Endothelial cell of umbilical vein (primary cell): ENCODE data around the gene ACTL8. TPM values are rescaled to one million over a fixed set of nuclear protein-coding genes. Genes with fewer than 3 reads are reported as not detected.

Experiments used
- BruUV-seq: library from RNA; stranded (reverse); fragments of 400-500 nt; replicated peaks from 2 replicates; lab custom pipeline; 2021; lab: Mats Ljungman, UMichigan
- CTCF ChIA-PET: fragments of 300-600, 350-600 bp; sonication (Branson Sonifier 250); formaldehyde crosslinking; loops from one replicate; lab custom pipeline; 2021; ENCODE audit warnings: antibody characterized with exemption, inconsistent platforms; lab: Charles Lee
- POLR2A ChIA-PET: fragments of 300-600, 350-600 bp; sonication (Branson Sonifier 250); formaldehyde crosslinking; loops from one replicate; lab custom pipeline; 2021; ENCODE audit warnings: antibody characterized with exemption, inconsistent platforms; lab: Charles Lee
- DNase-seq: peaks from one replicate; pipeline ENCODE4 v3.0.0-alpha.2; 2011; ENCODE audit warnings: low read depth, low spot score
- FAIRE-seq: peaks from 2 replicates; lab custom pipeline; 2011; peaks lifted over from hg19 to GRCh38; lab: Jason Lieb, UNC
- H2AFZ ChIP-seq: 2 replicates; pipeline ENCODE4 v1.6.0; 2012; ENCODE audit warnings: low read depth, low read length, control low read depth, inconsistent platforms
- H3K27ac ChIP-seq: 2 replicates; pipeline ENCODE4 v1.5.1; 2011; ENCODE audit warnings: low read depth, mild to moderate bottlenecking, control low read depth, low read length, moderate library complexity; ENCODE audit not compliant: insufficient read depth
- H3K27me3 ChIP-seq, 2 experiments: 2 replicates each; pipeline versions ENCODE4 v1.6.0 to v1.6.1; 2011; ENCODE audit warnings: low read length in 2 of 2, mixed read lengths in 1 of 2; ENCODE audit not compliant: control insufficient read depth in 2 of 2, insufficient read depth in 2 of 2
- H3K36me3 ChIP-seq, 2 experiments: 2 replicates in 1 of 2; 3 replicates in 1 of 2; pipeline ENCODE4 v1.5.1; 2011; ENCODE audit warnings: low read length in 2 of 2, mild to moderate bottlenecking in 1 of 2, moderate library complexity in 1 of 2; ENCODE audit not compliant: control insufficient read depth in 2 of 2, insufficient read depth in 2 of 2; ENCODE audit errors: extremely low read depth in 1 of 2
- H3K4me1 ChIP-seq: 3 replicates; pipeline ENCODE4 v1.5.1; 2011; ENCODE audit warnings: mild to moderate bottlenecking, low read length; ENCODE audit not compliant: control insufficient read depth, insufficient read depth; ENCODE audit errors: extremely low read depth
- H3K4me2 ChIP-seq: 2 replicates; pipeline ENCODE4 v1.6.1; 2011; ENCODE audit warnings: low read length, control low read depth, mixed read lengths; ENCODE audit not compliant: insufficient read depth
- H3K4me3 ChIP-seq, 3 experiments: fragments of 200-600 bp in 1 of 3; sonication (generic), shearing (Covaris generic) in 1 of 3; replicated peaks in 1 of 3; 2 replicates each; pipeline ENCODE4 v1.5.1; 2011 to 2016; ENCODE audit warnings: control low read depth in 3 of 3, low read length in 3 of 3, mild to moderate bottlenecking in 2 of 3, inconsistent platforms in 1 of 3, low read depth in 1 of 3, moderate library complexity in 1 of 3; ENCODE audit not compliant: insufficient read depth in 1 of 3
- H3K79me2 ChIP-seq: 2 replicates; pipeline ENCODE4 v1.6.0; 2012; ENCODE audit warnings: low read length, inconsistent platforms; ENCODE audit not compliant: control insufficient read depth, insufficient read depth
- H3K9ac ChIP-seq: replicated peaks from 2 replicates; pipeline ENCODE3; 2011; ENCODE audit warnings: low read length, control low read depth; ENCODE audit not compliant: insufficient read depth; ENCODE audit errors: extremely low read depth
- H3K9me1 ChIP-seq: replicated peaks from 3 replicates; pipeline ENCODE4 v1.6.0; 2011; ENCODE audit warnings: mild to moderate bottlenecking, low read length; ENCODE audit not compliant: control insufficient read depth, insufficient read depth; ENCODE audit errors: extremely low read depth
- H3K9me3 ChIP-seq: replicated peaks from 2 replicates; pipeline ENCODE4 v1.5.1; 2012; ENCODE audit warnings: low read length, inconsistent platforms; ENCODE audit not compliant: control insufficient read depth, insufficient read depth
- H4K20me1 ChIP-seq: replicated peaks from 2 replicates; pipeline ENCODE3; 2011; ENCODE audit warnings: mild to moderate bottlenecking, low read length; ENCODE audit not compliant: control insufficient read depth, insufficient read depth; ENCODE audit errors: extremely low read depth
- CTCF ChIP-seq, 2 donors: IDR thresholded peaks; 1 replicate in 1 of 2; 2 replicates in 1 of 2; pipeline ENCODE4 v1.5.1; 2011; ENCODE audit warnings: low read length in 2 of 2, mild to moderate bottlenecking in 2 of 2, moderate library complexity in 2 of 2, control low read depth in 1 of 2, inconsistent platforms in 1 of 2, low read depth in 1 of 2; ENCODE audit not compliant: insufficient read depth in 1 of 2; ENCODE audit errors: extremely low read depth in 1 of 2
- EZH2 ChIP-seq: IDR thresholded peaks from 2 replicates; pipeline ENCODE4 v1.6.1; 2012; ENCODE audit warnings: borderline replicate concordance, low read depth, mild to moderate bottlenecking, moderate library complexity, low read length, inconsistent platforms; ENCODE audit not compliant: severe bottlenecking
- FOS ChIP-seq: IDR thresholded peaks from 2 replicates; pipeline ENCODE4 v1.6.1; 2011; ENCODE audit warnings: mild to moderate bottlenecking, low read length, moderate library complexity, borderline replicate concordance; ENCODE audit not compliant: insufficient read depth
- GATA2 ChIP-seq: IDR thresholded peaks from 2 replicates; pipeline ENCODE4 v1.7.0; 2011; ENCODE audit warnings: low read depth, mild to moderate bottlenecking, moderate library complexity, mixed read lengths, low read length; ENCODE audit not compliant: insufficient read length, insufficient read depth
- JUN ChIP-seq: IDR thresholded peaks from 2 replicates; pipeline ENCODE4 v1.6.1; 2011; ENCODE audit warnings: borderline replicate concordance, low read depth; ENCODE audit not compliant: insufficient read length, insufficient read depth
- MAX ChIP-seq: IDR thresholded peaks from 2 replicates; pipeline ENCODE4 v1.6.1; 2011; ENCODE audit not compliant: insufficient read depth, insufficient read length
- MYC ChIP-seq: IDR thresholded peaks from one replicate; pipeline ENCODE4 v1.6.1; 2011; ENCODE audit warnings: mild to moderate bottlenecking, low read depth, low read length
- POLR2A ChIP-seq: IDR thresholded peaks from 2 replicates; pipeline ENCODE4 v1.6.1; 2012; ENCODE audit warnings: low read depth, mild to moderate bottlenecking, control low read depth, low read length
- POLR2AphosphoS5 ChIP-seq: IDR thresholded peaks from 2 replicates; pipeline ENCODE4 v1.6.1; 2012; ENCODE audit warnings: low read depth, mild to moderate bottlenecking, control low read depth, low read length, moderate library complexity; ENCODE audit not compliant: insufficient read depth
- dilution Hi-C: fragments of 300-500 bp; cut with MboI; formaldehyde crosslinking; loops from one replicate; pipeline ENCODE4 v1.15.0; 2019; ENCODE audit warnings: low sequenced_read_pairs; ENCODE audit not compliant: extremely low pct_ligation_motif_present
- intact Hi-C: fragments of 100-400 bp; cut with micrococcal nuclease; formaldehyde crosslinking; loops from one replicate; pipeline ENCODE4 v1.10.0; 2022
- polyA plus RNA-seq, 4 experiments: library from polyadenylated mRNA; depleted of rRNA in 3 of 4; stranded (reverse) in 3 of 4; unstranded in 1 of 4; fragments of >200 nt; gene quantifications; 2 replicates each; pipeline versions ENCODE4 v1.2.1 to v1.2.3, GENCODE V29; 2011 to 2012; ENCODE audit warnings: missing spikeins in 1 of 4
- total RNA-seq: library from RNA; stranded (reverse); gene quantifications from 2 replicates; pipeline ENCODE4 v1.2.3, GENCODE V29; 2021

ACTL8 gene
- total and polyA plus RNA-seq, 2 donors (not counting 3 experiments of a cell fraction or from before 2014, with no cell fraction given), result not detected

GRCh38 chr1:17808816-17809215 is 53.7 kb downstream of the ACTL8 start:
- H3K36me3 ChIP-seq, result no peaks in the 10 kb centered on the region
- H3K9me3 ChIP-seq, result peaks cover 5% of the 10 kb centered on the region
- no peak overlapping the region for H2AFZ ChIP-seq
- FAIRE-seq (no peak), DNase-seq (no peak)
- H3K27me3 ChIP-seq, result no peaks in the 10 kb centered on the region
- BruUV-seq, result no TSS peak
- H3K4me1 ChIP-seq, result no peaks in the 10 kb centered on the region
- no peak overlapping the region for H3K9ac ChIP-seq
- ChIA-PET POLR2A (no interaction called here), CTCF (no interaction called here)
- TF ChIP-seq GATA2, result no peak
- no peaks in the 10 kb centered on the region for H4K20me1 ChIP-seq
- dilution Hi-C loops (no loop called here), intact Hi-C loops (no loop called here)
- no peak overlapping the region for H3K27ac ChIP-seq
- H3K9me1 ChIP-seq, result no peaks in the 10 kb centered on the region
- H3K4me2 ChIP-seq, result no peak overlapping the region
- H3K4me3 ChIP-seq, result no peak overlapping the region
- no peaks in the 10 kb centered on the region for H3K79me2 ChIP-seq

- dilution Hi-C loops, result no loop called here
- TF ChIP-seq MAX (no peak), POLR2AphosphoS5 (no peak), FOS (no peak), EZH2 (no peak), GATA2 (no peak), JUN (no peak), CTCF (IDR thresholded peaks at IDR 0.05; ENCODE audit: extremely low read depth in 1 of 2, insufficient read depth in 1 of 2, low read depth in 1 of 2, low read length in 2 of 2) (no peak), MYC (no peak), POLR2A (no peak)
- H3K4me1 ChIP-seq, result no peaks in the 10 kb centered on the region
- intact Hi-C loops, result no loop called here
- H3K9ac ChIP-seq, result no peak overlapping the region
- no peak overlapping the region for H3K4me3 ChIP-seq
- no TSS peak for BruUV-seq
- H3K9me1 ChIP-seq, result no peaks in the 10 kb centered on the region
- peaks cover 2% of the 10 kb centered on the region for H3K9me3 ChIP-seq
- no peak overlapping the region for H3K4me2 ChIP-seq
- ChIA-PET POLR2A (no interaction called here), CTCF (no interaction called here)
- no peak for DNase-seq
- H4K20me1 ChIP-seq, result no peaks in the 10 kb centered on the region
- H2AFZ ChIP-seq, result no peak overlapping the region
- no peak for FAIRE-seq
- H3K27me3 ChIP-seq, result no peaks in the 10 kb centered on the region
- no peaks in the 10 kb centered on the region for H3K36me3 ChIP-seq
- H3K27ac ChIP-seq, result no peak overlapping the region
- no peaks in the 10 kb centered on the region for H3K79me2 ChIP-seq
These were observed 55.5 kb downstream of the ACTL8 start for GRCh38 chr1:17810668-17811067.
